SW 1271 (cell line): Measurements from ENCODE around the gene MC1R.
"Not testable (repeated sequence)": the region's sequence is repeated elsewhere in the genome, so short reads cannot be mapped to it uniquely, and the experiment has no call there.

ENCODE experiments used
- DNase-seq, 2 experiments: peaks; one replicate each; lab custom pipeline; 2025; lab: John Stamatoyannopoulos, UW

MC1R gene

GRCh38 chr16:89960966-89961365 lies 42.3 kb downstream of the MC1R start:
- DNase-seq, result no peak

GRCh38 chr16:89961920-89962319 lies 43.3 kb downstream of the MC1R start:
- no peak for DNase-seq

DNA sequence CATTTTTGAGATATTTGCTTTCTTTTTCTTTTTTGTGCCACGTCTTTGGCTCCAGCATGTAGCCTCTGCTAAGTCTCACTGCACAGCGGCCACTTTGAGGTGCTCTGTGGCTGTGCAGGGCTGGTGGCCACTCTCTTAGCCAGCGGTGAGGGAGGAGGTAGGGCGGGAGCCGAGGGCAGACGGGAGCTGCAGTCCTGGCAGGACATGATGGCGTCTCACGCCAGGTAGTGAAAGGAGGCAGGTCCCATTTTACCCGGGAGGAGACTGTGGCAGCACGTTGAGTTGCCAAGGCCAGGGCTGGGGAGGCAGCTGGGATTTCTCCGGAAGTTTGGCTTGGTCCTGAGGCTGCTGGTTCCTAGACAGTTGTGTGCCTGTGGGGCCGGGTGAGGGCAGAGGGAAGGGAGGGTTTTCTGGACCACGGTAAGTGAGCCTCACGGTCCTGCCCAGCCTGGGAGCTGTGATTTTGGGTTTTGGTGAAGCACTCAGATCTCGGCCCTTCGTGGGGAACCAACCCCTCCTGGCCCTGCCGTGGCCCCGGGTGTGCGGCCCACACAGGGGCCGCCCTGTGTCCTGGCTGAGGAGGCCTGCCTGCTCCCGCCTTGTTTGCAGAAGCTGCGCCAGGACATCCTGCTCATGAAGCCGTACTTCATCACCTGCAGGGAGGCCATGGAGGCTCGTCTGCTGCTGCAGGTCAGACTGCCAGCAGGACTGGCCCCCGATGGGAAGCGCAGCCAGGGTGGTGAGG lies 44.3 kb downstream of the MC1R start:
- DNase-seq, result no peak

DNA sequence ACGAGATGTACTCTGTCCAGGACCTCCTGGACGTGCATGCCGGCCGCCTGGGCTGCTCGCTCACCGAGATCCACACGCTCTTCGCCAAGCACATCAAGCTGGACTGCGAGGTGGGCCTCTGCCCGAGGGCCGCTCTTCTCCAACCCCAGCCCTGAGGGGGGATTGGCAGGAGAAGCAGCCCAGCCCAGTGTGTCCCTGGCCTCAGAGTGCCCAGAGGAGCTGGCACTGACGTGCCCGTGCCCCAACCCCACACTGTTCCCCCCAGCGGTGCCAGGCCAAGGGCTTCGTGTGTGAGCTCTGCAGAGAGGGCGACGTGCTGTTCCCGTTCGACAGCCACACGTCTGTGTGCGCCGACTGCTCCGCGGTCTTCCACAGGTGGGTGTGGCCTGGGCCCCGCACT lies 45.5 kb downstream of the MC1R start:
- no peak for DNase-seq

GRCh38 chr16:89965447-89966225 lies 47.0 kb downstream of the MC1R start:
- DNase-seq, result no peak

DNA sequence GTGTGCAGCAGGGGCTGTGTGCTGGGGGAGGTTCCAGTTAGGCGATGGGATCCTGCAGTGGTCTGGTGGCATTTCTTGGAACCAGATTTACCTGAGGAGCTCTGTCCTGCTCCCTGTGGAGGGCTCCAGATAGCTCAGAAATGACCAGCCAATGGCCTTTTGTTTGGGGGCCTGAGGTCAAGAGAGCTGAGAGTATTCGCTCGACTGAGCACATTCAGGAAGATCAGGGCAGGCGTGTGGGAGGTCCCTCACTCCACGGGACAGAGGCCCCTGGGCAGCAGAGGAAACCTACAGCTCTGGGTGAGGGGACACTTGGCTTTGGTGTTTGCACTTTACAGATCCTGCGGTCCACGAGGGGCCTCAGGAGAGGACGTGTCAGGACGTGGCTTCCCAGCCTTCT lies 48.1 kb downstream of the MC1R start:
- DNase-seq, result no peak

DNA sequence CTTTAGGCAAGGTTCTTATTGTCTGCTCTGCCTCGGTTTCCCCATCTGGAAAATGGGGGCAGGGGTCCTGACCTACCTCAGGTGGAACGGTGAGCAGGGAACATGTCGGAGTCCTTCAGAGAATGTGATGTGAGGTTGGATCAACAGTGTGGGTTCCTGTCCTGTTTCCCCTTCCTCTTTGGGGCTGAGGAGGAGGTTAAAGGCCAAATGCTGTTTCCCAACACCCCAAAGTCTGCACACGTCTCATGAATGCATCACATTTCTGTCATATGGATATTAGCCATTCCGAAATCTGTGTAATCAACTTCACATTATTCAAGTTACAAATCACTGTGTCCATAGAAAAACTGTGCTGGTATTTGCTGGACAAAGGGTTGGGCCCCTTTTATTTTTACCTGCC lies 48.8 kb downstream of the MC1R start:
- not testable (repeated sequence) for DNase-seq

DNA sequence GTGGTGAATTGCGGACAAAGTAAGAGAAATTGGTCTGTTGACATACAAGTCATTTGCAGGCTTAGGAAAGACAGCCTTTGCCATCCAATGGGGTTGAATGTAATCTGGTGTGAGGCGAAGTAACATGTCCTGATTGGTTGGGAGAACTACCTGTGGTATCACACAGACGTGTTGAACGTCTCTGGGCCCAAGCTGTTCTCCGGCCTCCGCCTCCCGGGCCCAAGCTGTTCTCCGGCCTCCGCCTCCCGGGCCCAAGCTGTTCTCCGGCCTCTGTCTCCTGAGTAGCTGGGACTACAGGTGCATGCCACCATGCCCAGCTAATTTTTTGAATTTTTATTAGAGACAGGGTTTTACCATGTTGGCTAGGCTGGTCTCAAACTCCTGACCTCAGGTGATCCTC lies 49.4 kb downstream of the MC1R start:
- DNase-seq, result not testable (repeated sequence)

DNA sequence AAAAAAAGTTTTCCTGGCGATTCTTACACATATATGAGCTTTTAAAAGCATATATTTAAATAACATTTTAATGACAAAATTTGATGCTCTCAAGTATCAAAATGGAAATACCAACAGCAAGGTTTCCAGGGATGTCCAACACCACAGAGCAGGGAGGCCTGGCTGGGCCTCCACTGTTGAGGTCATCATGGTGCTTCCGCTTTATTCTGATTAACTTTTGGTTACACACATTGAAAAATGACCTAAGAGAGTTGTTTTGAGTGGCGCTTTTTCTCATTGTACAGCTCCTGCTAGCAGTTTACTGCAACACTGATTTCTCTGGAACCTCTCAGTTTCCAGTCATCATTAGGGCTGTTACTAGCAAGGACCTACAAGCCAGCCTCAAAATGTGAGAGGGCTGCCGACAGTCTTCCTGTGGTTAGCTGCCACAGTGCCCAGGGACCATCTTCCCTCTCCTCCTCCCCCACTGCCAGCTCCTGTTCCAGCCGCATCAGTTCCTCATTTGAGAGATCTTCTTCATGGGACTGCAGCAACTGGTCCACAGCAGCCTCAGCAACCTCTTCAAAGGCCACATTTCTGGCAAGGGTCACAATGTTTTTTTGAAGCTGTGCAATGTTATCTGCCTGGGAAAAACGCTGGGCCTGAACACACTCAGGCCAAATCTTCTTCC lies 51.2 kb downstream of the MC1R start:
- no peak for DNase-seq
